Mammary epithelial cell (primary cell): ENCODE results near the gene ALKBH2.

Source experiments
- EZH2 ChIP-seq: IDR thresholded peaks from 2 replicates; pipeline ENCODE4 v1.6.1; 2012; ENCODE audit warnings: low read length, inconsistent platforms, borderline replicate concordance
- TF ChIP-seq, protein P1 (sequence below), 2 donors: IDR thresholded peaks in 1 of 2; conservative IDR thresholded peaks in 1 of 2; 2 replicates each; pipeline ENCODE4 v1.5.1; 2011 to 2012; ENCODE audit warnings: inconsistent platforms in 2 of 2, low read length in 2 of 2, mild to moderate bottlenecking in 2 of 2, control low read depth in 1 of 2, low read depth in 1 of 2; ENCODE audit not compliant: insufficient read depth in 1 of 2; ENCODE audit errors: extremely low read depth in 1 of 2

- TF ChIP-seq, protein P1, sequence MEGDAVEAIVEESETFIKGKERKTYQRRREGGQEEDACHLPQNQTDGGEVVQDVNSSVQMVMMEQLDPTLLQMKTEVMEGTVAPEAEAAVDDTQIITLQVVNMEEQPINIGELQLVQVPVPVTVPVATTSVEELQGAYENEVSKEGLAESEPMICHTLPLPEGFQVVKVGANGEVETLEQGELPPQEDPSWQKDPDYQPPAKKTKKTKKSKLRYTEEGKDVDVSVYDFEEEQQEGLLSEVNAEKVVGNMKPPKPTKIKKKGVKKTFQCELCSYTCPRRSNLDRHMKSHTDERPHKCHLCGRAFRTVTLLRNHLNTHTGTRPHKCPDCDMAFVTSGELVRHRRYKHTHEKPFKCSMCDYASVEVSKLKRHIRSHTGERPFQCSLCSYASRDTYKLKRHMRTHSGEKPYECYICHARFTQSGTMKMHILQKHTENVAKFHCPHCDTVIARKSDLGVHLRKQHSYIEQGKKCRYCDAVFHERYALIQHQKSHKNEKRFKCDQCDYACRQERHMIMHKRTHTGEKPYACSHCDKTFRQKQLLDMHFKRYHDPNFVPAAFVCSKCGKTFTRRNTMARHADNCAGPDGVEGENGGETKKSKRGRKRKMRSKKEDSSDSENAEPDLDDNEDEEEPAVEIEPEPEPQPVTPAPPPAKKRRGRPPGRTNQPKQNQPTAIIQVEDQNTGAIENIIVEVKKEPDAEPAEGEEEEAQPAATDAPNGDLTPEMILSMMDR (conservative IDR thresholded peaks at IDR 0.05 in 1 of 2, IDR thresholded peaks at IDR 0.05 in 1 of 2; ENCODE audit: extremely low read depth in 1 of 2, insufficient read depth in 1 of 2, low read depth in 1 of 2, low read length in 2 of 2), result no peak
- TF ChIP-seq EZH2, result no peak
These were observed 20.5 kb upstream of the ALKBH2 start for GRCh38 chr12:109113661-109114321.
